Panc1 (cell line): ENCODE measurements around the gene C1orf105.

Source experiments
- CTCF ChIP-seq: fragments of 450-650 bp; IDR thresholded peaks from 2 replicates; pipeline ENCODE4 v1.5.1; 2017; ENCODE audit warnings: mild to moderate bottlenecking
- POLR2AphosphoS5 ChIP-seq: IDR thresholded peaks from 2 replicates; pipeline ENCODE4 v1.6.1; 2012; ENCODE audit warnings: mild to moderate bottlenecking, low read depth, low read length, moderate library complexity
- REST ChIP-seq, 2 experiments: IDR thresholded peaks; 2 replicates each; pipeline ENCODE4 v1.6.1; 2011 to 2012; ENCODE audit warnings: low read depth in 2 of 2, control low read depth in 1 of 2, low read length in 1 of 2, mild to moderate bottlenecking in 1 of 2, moderate library complexity in 1 of 2; ENCODE audit not compliant: insufficient read depth in 1 of 2
- SIN3A ChIP-seq: IDR thresholded peaks from 2 replicates; pipeline ENCODE4 v1.6.1; 2012; ENCODE audit warnings: low read depth, mild to moderate bottlenecking, low read length, moderate library complexity, borderline replicate concordance; ENCODE audit not compliant: insufficient read depth
- TCF7L2 ChIP-seq: IDR thresholded peaks from 2 replicates; pipeline ENCODE4 v1.6.1; 2011; ENCODE audit warnings: mild to moderate bottlenecking, low read depth, low read length, inconsistent platforms

- no peak for TF ChIP-seq CTCF
- TF ChIP-seq POLR2AphosphoS5: no peak
- TF ChIP-seq TCF7L2: no peak
- no peak for TF ChIP-seq SIN3A
- no peak for TF ChIP-seq REST (IDR thresholded peaks at IDR 0.05; ENCODE audit: insufficient read depth in 1 of 2, low read depth in 2 of 2, low read length in 1 of 2)
Observed at GRCh38 chr1:172431204-172431603, 10.7 kb downstream of the C1orf105 start.
